HepG2 (cell line): ENCODE data around the gene MAPK11. TPM values are rescaled to one million over a fixed set of nuclear protein-coding genes. Genes with fewer than 3 reads are reported as not detected.
A peak's percentile ranks its signal among the peaks of the same experiment; 100 is the strongest.

Experiments used
- GABPB1 ChIP-seq: IDR thresholded peaks from 2 replicates; pipeline ENCODE4 v1.6.1; 2016; ENCODE audit warnings: mild to moderate bottlenecking, missing genetic modification reagents, moderate library complexity, missing compliant biosample characterization
- GTF3A ChIP-seq: sonication (generic); formaldehyde crosslinking; conservative IDR thresholded peaks from 2 replicates; pipeline ENCODE4 v1.4.0; 2020; ENCODE audit warnings: mild to moderate bottlenecking, missing genetic modification reagents
- KDM5B ChIP-seq: sonication (generic); formaldehyde crosslinking; IDR thresholded peaks from 2 replicates; pipeline ENCODE4 v1.4.0; 2020; ENCODE audit warnings: missing genetic modification reagents, mild to moderate bottlenecking, borderline replicate concordance
- KDM6A ChIP-seq: IDR thresholded peaks from 2 replicates; pipeline ENCODE4 v1.6.1; 2016; ENCODE audit warnings: low read depth
- MBNL3 ChIP-seq: fragments of 250-450 bp; sonication (Bioruptor Pico); conservative IDR thresholded peaks from 2 replicates; pipeline ENCODE4 v1.8.0; 2022; ENCODE audit warnings: mild to moderate bottlenecking, inconsistent platforms
- NONO ChIP-seq, 2 experiments: fragments of 450-650 bp in 1 of 2; sonication (generic) in 1 of 2; formaldehyde crosslinking in 1 of 2; IDR thresholded peaks in 1 of 2; conservative IDR thresholded peaks in 1 of 2; 2 replicates each; pipeline versions ENCODE4 v1.6.1 to v1.8.0; 2017 to 2022; ENCODE audit warnings: mild to moderate bottlenecking in 1 of 2, missing genetic modification reagents in 1 of 2, moderate library complexity in 1 of 2
- ZNF619 ChIP-seq: sonication (generic); formaldehyde crosslinking; IDR thresholded peaks from 2 replicates; pipeline ENCODE4 v1.4.0; 2020; ENCODE audit warnings: mild to moderate bottlenecking, missing genetic modification reagents
- ZNF644 ChIP-seq: IDR thresholded peaks from 2 replicates; pipeline ENCODE4 v1.6.1; 2016; ENCODE audit warnings: low read depth
- ZSCAN9 ChIP-seq: IDR thresholded peaks from 2 replicates; pipeline ENCODE4 v1.6.1; 2016; ENCODE audit warnings: borderline replicate concordance
- polyA plus RNA-seq, 8 experiments: library from polyadenylated mRNA; depleted of rRNA in 3 of 8; stranded (reverse) in 7 of 8; unstranded in 1 of 8; fragments of >200 nt; fragmentation: Illumina TruSeq in 4 of 8; extraction: Trizol in 4 of 8; gene quantifications; 2 replicates each; pipeline versions ENCODE4 v1.2.1 to v1.2.3, GENCODE V29; 2011 to 2016; ENCODE audit warnings: low read depth in 4 of 8, missing spikeins in 1 of 8, mixed read lengths in 1 of 8; ENCODE audit not compliant: insufficient read depth in 1 of 8
- total RNA-seq, 5 experiments: library from RNA; depleted of rRNA; stranded (reverse); fragments of >200 nt; fragmentation: Illumina TruSeq; extraction: Trizol; gene quantifications; 2 replicates each; pipeline ENCODE4 v1.2.3, GENCODE V29; 2016; ENCODE audit warnings: low read depth in 1 of 5
- TF ChIP-seq, protein P1 (sequence below): IDR thresholded peaks from 2 replicates; pipeline ENCODE4 v1.6.1; 2016; ENCODE audit warnings: low read depth, control low read depth
- TF ChIP-seq, protein P2 (sequence below): sonication (generic); formaldehyde crosslinking; IDR thresholded peaks from 2 replicates; pipeline ENCODE4 v1.4.0; 2020; ENCODE audit warnings: missing genetic modification reagents
- TF ChIP-seq, protein P3 (sequence below): sonication (generic); formaldehyde crosslinking; IDR thresholded peaks from 2 replicates; pipeline ENCODE4 v1.4.0; 2020; ENCODE audit warnings: mild to moderate bottlenecking, missing genetic modification reagents
- TF ChIP-seq, protein P4 (sequence below): sonication (generic); formaldehyde crosslinking; IDR thresholded peaks from 2 replicates; pipeline ENCODE4 v1.9.0; 2021; ENCODE audit warnings: missing genetic modification reagents, borderline replicate concordance

Gene MAPK11
- total and polyA plus RNA-seq, 2 of the 13 experiments (the other 11 are each of a cell fraction or from before 2014, with no cell fraction given): 0.15 to 0.17 TPM

DNA sequence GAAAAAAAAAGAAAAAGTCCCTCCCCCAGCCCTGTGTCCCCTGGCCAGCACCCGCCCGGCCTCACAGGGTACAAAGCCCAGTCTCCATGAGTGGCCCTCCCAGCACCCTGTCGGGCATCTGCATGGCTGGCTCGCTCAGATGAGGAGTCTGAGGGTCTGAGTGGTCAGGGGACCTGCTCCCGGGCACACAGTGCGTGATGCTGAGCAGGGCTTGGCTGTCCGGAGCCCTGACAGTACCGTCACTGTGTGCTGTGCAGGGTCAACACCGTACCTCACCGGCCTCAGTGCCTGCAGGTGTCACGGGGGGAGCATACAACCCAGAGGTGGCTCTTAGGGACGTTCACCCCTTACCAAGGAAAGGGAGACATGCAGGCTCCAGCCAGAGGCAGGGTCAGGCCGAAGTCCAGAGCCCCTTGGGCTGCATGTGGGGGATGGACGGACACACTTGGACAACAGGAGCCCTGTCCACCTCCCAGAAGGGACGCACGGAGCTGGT lies 40.8 kb upstream of the MAPK11 start (continued):
- TF ChIP-seq, protein P1, sequence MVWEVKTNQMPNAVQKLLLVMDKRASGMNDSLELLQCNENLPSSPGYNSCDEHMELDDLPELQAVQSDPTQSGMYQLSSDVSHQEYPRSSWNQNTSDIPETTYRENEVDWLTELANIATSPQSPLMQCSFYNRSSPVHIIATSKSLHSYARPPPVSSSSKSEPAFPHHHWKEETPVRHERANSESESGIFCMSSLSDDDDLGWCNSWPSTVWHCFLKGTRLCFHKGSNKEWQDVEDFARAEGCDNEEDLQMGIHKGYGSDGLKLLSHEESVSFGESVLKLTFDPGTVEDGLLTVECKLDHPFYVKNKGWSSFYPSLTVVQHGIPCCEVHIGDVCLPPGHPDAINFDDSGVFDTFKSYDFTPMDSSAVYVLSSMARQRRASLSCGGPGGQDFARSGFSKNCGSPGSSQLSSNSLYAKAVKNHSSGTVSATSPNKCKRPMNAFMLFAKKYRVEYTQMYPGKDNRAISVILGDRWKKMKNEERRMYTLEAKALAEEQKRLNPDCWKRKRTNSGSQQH (CRISPR knock-in tag): no peak; the same call in 1 of the 2 replicates
- TF ChIP-seq, protein P2, sequence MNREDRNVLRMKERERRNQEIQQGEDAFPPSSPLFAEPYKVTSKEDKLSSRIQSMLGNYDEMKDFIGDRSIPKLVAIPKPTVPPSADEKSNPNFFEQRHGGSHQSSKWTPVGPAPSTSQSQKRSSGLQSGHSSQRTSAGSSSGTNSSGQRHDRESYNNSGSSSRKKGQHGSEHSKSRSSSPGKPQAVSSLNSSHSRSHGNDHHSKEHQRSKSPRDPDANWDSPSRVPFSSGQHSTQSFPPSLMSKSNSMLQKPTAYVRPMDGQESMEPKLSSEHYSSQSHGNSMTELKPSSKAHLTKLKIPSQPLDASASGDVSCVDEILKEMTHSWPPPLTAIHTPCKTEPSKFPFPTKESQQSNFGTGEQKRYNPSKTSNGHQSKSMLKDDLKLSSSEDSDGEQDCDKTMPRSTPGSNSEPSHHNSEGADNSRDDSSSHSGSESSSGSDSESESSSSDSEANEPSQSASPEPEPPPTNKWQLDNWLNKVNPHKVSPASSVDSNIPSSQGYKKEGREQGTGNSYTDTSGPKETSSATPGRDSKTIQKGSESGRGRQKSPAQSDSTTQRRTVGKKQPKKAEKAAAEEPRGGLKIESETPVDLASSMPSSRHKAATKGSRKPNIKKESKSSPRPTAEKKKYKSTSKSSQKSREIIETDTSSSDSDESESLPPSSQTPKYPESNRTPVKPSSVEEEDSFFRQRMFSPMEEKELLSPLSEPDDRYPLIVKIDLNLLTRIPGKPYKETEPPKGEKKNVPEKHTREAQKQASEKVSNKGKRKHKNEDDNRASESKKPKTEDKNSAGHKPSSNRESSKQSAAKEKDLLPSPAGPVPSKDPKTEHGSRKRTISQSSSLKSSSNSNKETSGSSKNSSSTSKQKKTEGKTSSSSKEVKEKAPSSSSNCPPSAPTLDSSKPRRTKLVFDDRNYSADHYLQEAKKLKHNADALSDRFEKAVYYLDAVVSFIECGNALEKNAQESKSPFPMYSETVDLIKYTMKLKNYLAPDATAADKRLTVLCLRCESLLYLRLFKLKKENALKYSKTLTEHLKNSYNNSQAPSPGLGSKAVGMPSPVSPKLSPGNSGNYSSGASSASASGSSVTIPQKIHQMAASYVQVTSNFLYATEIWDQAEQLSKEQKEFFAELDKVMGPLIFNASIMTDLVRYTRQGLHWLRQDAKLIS: no peak
- TF ChIP-seq, protein P3, sequence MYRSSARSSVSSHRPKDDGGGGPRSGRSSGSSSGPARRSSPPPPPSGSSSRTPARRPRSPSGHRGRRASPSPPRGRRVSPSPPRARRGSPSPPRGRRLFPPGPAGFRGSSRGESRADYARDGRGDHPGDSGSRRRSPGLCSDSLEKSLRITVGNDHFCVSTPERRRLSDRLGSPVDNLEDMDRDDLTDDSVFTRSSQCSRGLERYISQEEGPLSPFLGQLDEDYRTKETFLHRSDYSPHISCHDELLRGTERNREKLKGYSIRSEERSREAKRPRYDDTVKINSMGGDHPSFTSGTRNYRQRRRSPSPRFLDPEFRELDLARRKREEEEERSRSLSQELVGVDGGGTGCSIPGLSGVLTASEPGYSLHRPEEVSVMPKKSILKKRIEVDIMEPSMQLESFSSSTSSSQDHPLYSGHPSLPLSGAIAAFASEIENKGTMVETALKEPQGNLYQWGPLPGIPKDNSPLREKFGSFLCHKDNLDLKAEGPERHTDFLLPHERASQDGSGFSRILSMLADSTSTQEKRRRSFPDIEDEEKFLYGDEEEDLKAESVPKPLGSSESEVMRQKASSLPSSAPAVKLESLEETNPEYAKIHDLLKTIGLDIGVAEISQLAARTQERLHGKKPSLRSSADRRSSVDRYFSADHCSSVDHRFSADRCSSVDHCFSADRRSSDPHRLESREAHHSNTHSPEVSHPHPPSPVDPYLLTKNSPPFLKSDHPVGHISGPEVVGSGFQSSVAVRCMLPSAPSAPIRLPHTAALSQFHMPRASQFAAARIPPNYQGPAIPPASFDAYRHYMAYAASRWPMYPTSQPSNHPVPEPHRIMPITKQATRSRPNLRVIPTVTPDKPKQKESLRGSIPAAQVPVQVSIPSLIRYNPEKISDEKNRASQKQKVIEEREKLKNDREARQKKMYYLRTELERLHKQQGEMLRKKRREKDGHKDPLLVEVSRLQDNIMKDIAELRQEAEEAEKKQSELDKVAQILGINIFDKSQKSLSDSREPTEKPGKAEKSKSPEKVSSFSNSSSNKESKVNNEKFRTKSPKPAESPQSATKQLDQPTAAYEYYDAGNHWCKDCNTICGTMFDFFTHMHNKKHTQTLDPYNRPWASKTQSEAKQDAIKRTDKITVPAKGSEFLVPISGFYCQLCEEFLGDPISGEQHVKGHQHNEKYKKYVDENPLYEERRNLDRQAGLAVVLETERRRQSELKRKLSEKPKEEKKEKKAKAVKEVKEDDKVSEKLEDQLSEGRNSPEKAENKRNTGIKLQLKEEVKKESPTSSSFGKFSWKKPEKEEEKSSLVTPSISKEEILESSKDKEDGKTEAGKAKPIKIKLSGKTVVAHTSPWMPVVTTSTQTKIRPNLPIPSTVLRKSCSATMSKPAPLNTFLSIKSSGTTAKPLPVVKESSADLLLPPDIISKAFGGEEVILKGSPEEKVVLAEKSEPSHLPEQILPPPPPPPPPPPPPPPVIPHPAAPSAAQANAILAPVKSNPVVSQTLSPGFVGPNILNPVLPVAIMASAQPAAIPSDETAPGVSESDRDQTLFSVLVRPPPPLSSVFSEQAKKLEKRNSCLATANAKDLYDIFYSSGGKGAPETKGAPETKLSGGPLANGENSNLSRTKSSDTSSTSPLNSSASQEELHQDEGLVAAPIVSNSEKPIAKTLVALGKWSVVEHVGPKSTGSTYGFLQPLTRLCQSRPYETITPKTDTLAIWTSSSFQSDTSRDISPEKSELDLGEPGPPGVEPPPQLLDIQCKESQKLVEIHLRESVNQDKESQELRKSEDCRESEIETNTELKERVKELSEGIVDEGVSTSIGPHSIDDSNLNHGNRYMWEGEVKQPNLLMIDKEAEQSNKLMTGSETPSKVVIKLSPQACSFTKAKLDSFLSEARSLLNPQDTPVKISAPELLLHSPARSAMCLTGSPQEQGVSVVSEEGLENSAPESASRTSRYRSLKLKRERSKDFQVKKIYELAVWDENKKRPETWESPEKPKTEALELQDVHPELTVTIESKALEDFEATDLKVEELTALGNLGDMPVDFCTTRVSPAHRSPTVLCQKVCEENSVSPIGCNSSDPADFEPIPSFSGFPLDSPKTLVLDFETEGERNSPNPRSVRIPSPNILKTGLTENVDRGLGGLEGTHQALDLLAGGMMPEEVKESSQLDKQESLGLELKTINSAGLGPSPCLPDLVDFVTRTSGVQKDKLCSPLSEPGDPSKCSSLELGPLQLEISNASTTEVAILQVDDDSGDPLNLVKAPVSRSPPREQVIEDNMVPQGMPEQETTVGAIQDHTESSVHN (CRISPR knock-in tag): no peak
- TF ChIP-seq NONO (IDR thresholded peaks at IDR 0.05): no peak
- TF ChIP-seq NONO (CRISPR knock-in tag; conservative IDR thresholded peaks at IDR 0.05): no peak; the same call in 1 of the 2 replicates
- TF ChIP-seq ZNF619 (CRISPR knock-in tag): no peak
- no peak for TF ChIP-seq MBNL3
- no peak for TF ChIP-seq GTF3A
- peak; percentile 57; the same call in 1 of the 2 replicates for TF ChIP-seq KDM5B (CRISPR knock-in tag)
- TF ChIP-seq, protein P4, sequence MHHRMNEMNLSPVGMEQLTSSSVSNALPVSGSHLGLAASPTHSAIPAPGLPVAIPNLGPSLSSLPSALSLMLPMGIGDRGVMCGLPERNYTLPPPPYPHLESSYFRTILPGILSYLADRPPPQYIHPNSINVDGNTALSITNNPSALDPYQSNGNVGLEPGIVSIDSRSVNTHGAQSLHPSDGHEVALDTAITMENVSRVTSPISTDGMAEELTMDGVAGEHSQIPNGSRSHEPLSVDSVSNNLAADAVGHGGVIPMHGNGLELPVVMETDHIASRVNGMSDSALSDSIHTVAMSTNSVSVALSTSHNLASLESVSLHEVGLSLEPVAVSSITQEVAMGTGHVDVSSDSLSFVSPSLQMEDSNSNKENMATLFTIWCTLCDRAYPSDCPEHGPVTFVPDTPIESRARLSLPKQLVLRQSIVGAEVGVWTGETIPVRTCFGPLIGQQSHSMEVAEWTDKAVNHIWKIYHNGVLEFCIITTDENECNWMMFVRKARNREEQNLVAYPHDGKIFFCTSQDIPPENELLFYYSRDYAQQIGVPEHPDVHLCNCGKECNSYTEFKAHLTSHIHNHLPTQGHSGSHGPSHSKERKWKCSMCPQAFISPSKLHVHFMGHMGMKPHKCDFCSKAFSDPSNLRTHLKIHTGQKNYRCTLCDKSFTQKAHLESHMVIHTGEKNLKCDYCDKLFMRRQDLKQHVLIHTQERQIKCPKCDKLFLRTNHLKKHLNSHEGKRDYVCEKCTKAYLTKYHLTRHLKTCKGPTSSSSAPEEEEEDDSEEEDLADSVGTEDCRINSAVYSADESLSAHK (CRISPR knock-in tag): no peak
- 0 out of 2 replicates have a peak, but pooled peaks have one; percentile 37 for TF ChIP-seq KDM6A (CRISPR knock-in tag)
- TF ChIP-seq ZNF644 (CRISPR knock-in tag): no peak
- no peak for TF ChIP-seq ZSCAN9 (CRISPR knock-in tag)
- TF ChIP-seq GABPB1 (CRISPR knock-in tag): no peak
